Choroid plexus epithelial cell (primary cell): ENCODE results near the gene TC2N.

Experiments used
- DNase-seq: peaks from one replicate; pipeline ENCODE4 v3.0.0-alpha.2; 2010; ENCODE audit warnings: low read depth
- H3K4me3 ChIP-seq: 2 replicates; pipeline ENCODE4 v1.5.1; 2011; ENCODE audit warnings: low read depth, mild to moderate bottlenecking, control low read depth, low read length, moderate library complexity
- TF ChIP-seq, protein P1 (sequence below): conservative IDR thresholded peaks from 2 replicates; pipeline ENCODE4 v1.5.1; 2011; ENCODE audit warnings: low read depth, mild to moderate bottlenecking, control low read depth, inconsistent platforms, low read length, moderate library complexity

Gene TC2N

DNA sequence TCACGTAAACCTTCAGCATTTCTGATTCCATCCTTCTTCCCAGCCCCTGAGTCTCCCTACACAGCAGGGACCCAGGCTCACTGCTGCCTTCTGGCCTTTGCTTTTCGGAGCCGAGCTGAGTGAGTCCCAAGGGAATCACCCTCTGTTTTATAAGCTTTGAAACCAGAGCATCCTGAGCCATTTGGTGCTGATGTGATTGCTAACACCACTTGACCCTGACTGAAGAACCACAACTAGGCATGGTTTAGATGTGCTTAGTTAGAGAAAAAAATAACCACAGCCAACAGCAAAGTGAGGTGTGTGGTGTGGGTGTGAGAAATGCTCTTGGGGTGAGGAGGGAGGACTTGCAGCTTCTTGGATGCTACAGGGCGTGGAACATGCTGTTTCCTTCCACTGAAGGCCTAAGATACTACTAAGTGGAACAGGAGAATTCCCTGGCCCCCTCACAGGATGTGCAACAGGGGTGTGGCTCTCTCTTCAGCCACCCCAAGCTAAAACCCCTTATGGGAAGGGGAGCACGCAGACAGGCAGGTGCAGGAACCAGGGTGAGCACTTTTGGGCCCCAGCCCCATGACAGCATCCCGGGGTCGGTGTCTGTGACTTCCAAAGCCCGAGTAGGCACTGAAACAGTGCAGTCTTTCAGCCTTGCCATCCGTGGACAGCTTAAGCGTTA is at the start of gene TC2N:
Gene TC2N, minus strand, starts transcription at position 221 of the 673 bp plus-strand sequence. CDS start 53,767 bp downstream, outside the sequence.
- H3K4me3 ChIP-seq = no peak within 1 kb of the TSS
- TF ChIP-seq, protein P1, sequence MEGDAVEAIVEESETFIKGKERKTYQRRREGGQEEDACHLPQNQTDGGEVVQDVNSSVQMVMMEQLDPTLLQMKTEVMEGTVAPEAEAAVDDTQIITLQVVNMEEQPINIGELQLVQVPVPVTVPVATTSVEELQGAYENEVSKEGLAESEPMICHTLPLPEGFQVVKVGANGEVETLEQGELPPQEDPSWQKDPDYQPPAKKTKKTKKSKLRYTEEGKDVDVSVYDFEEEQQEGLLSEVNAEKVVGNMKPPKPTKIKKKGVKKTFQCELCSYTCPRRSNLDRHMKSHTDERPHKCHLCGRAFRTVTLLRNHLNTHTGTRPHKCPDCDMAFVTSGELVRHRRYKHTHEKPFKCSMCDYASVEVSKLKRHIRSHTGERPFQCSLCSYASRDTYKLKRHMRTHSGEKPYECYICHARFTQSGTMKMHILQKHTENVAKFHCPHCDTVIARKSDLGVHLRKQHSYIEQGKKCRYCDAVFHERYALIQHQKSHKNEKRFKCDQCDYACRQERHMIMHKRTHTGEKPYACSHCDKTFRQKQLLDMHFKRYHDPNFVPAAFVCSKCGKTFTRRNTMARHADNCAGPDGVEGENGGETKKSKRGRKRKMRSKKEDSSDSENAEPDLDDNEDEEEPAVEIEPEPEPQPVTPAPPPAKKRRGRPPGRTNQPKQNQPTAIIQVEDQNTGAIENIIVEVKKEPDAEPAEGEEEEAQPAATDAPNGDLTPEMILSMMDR = no peak
- DNase-seq = no peak

DNA sequence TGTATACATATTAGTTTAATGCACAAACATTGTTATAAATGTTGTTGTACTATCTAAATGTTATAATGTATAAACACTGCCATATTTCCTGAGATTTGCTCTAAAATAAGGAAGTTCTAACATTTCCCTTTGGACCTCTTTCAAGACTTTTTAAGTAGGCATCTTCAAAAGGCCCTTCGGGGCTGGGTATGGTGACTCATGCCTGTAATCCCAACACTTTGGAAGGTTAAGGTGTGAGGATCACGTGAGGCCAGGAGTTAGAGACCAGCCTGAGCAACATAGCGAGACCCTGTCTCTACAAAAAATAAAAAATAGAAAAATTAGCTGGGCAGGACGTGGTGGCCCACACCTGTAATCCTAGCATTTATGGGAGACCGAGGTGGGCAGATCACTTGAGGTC is 44.7 kb upstream of the TC2N start:
- no peak overlapping the region for H3K4me3 ChIP-seq
- DNase-seq = no peak
- TF ChIP-seq, protein P1 = no peak

GRCh38 chr14:91911474-91912032 is 44.2 kb upstream of the TC2N start:
- peak; percentile 74 for DNase-seq
- TF ChIP-seq, protein P1 = peak; percentile 81
- H3K4me3 ChIP-seq = no peak overlapping the region

DNA sequence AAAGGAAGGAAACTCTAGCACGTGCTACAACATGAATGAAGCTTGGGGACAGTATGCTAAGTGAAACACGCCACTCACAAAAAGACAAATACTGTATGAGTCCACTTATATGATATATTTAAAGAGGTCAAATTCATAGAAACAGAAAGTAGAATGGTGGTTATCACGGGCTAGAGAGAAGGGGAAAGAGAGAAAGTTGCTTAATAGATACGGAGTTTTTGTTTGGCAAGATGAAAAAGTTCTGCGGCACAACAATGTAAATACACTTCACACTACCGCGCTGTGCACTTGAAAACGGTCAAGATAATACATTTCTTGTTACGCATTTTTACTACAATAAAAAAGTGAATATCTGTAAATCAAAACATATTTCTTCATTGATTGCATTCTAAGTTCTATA is 42.9 kb upstream of the TC2N start:
- no peak for DNase-seq
- H3K4me3 ChIP-seq = no peak overlapping the region
- TF ChIP-seq, protein P1 = no peak

DNA sequence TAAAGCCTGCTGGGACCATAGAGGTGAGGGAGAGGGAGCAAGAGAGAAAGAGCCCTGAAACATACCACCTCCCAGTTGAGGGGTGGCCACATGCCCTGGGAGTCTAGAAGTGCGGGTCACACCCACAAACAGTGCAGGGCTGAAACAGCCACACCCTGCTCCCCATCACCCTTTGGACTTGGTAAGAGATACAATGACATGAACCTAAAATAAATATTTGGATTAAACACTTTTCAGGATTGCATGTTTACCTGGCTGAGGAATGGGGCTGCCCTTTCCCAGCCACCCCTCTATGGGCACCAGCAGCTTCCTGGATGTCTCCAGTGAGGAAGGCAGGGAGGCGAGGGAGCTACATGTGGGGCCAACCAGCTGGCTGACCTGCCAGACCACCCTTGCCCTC is 39.0 kb upstream of the TC2N start:
- no peak for DNase-seq
- TF ChIP-seq, protein P1 = no peak
- H3K4me3 ChIP-seq = no peak overlapping the region

GRCh38 chr14:91904956-91905645 is 37.8 kb upstream of the TC2N start:
- DNase-seq = no peak
- TF ChIP-seq, protein P1 = no peak
- H3K4me3 ChIP-seq = no peak overlapping the region
